Testis (tissue), 2 donors: Measurements from ENCODE around the gene CHMP5.

Experiments used
- CTCF ChIP-seq, 3 experiments: fragments of 450-650 bp in 2 of 3; fragments of 200-600 bp in 1 of 3; sonication (generic) in 1 of 3; IDR thresholded peaks; one replicate each; pipeline ENCODE4 v1.5.1; 2016 to 2019; ENCODE audit warnings: antibody characterized with exemption in 3 of 3, mild to moderate bottlenecking in 2 of 3, moderate library complexity in 1 of 3
- POLR2A ChIP-seq: fragments of 450-650 bp; IDR thresholded peaks from one replicate; pipeline ENCODE4 v1.6.1; 2017; ENCODE audit warnings: antibody characterized with exemption, mild to moderate bottlenecking, moderate library complexity

- no peak for TF ChIP-seq CTCF (IDR thresholded peaks at IDR 0.05)
- no peak for TF ChIP-seq POLR2A
These were observed 33.3 kb upstream of the CHMP5 start for GRCh38 chr9:33231623-33231942.
